C4-2B (cell line): Measurements from ENCODE around the gene WIZ.

ENCODE experiments used
- CTCF ChIP-seq: fragments of 450-650 bp; conservative IDR thresholded peaks from 2 replicates; pipeline ENCODE4 v1.5.1; 2017; ENCODE audit warnings: mild to moderate bottlenecking
- ZFX ChIP-seq: fragments of 450-650 bp; IDR thresholded peaks from 2 replicates; pipeline ENCODE4 v1.6.1; 2017

- TF ChIP-seq CTCF (no peak), ZFX (no peak)
Observed at GRCh38 chr19:15438577-15438976, 11.2 kb downstream of the WIZ start.
